PFSK-1 (cell line): ENCODE data around the gene ST8SIA4.
A peak's percentile ranks its signal among the peaks of the same experiment; 100 is the strongest.

Experiments used
- FOXP2 ChIP-seq: optimal IDR thresholded peaks from 2 replicates; pipeline ENCODE3; 2011; ENCODE audit warnings: borderline replicate concordance, control low read depth, inconsistent platforms; ENCODE audit not compliant: insufficient read depth; ENCODE audit errors: extremely low read length, extremely low read depth
- POLR2AphosphoS5 ChIP-seq: IDR thresholded peaks from 2 replicates; pipeline ENCODE4 v1.6.1; 2012; ENCODE audit warnings: low read depth, mild to moderate bottlenecking, control low read depth, low read length, moderate library complexity
- SIN3A ChIP-seq: IDR thresholded peaks from 2 replicates; pipeline ENCODE4 v1.6.1; 2012; ENCODE audit warnings: mild to moderate bottlenecking, low read length, moderate library complexity, borderline replicate concordance; ENCODE audit not compliant: insufficient read depth
- TAF1 ChIP-seq: IDR thresholded peaks from 2 replicates; pipeline ENCODE4 v1.6.1; 2012; ENCODE audit warnings: low read length, control low read depth, borderline replicate concordance; ENCODE audit not compliant: insufficient read depth
- TF ChIP-seq, protein P1 (sequence below), 2 experiments: IDR thresholded peaks; 2 replicates each; pipeline versions ENCODE4 v1.6.1 to v1.8.0; 2011 to 2012; ENCODE audit warnings: low read depth in 2 of 2, low read length in 2 of 2, control low read depth in 1 of 2, inconsistent platforms in 1 of 2, mild to moderate bottlenecking in 1 of 2, moderate library complexity in 1 of 2; ENCODE audit not compliant: insufficient read depth in 1 of 2

ST8SIA4 gene

DNA sequence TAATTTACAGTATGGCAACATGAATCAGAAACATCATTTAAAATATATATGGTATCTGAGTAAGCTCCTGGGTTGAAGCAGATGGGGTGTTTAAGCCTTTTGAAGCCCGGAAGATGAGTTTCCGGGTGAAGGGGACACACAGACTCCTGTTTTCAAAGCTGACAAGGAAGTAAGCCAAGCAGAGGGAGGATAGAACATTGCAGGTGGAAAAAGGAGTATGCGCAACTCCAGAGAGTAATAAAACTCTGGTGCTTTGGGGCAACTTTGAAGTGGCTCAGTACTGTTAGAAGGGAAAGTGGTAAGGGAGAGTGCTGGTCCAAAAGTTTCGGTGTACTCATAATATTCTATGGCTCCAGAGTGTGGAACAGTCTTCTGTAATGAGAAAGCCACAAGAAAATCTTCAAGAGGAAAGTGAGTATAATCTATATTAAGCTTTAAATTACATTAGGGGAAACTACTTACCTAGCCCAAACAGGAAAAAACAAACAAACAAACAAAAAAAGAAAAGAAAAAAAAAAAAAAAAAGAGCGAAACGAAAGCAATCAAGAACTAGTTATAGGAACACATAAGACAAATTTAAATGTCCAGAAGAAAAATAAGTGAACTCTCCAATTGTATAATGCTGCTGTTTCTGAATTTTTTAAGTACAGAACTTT is 2.3 kb upstream of the ST8SIA4 start:
- TF ChIP-seq POLR2AphosphoS5 (no peak), TAF1 (no peak), FOXP2 (no peak)
- TF ChIP-seq, protein P1, sequence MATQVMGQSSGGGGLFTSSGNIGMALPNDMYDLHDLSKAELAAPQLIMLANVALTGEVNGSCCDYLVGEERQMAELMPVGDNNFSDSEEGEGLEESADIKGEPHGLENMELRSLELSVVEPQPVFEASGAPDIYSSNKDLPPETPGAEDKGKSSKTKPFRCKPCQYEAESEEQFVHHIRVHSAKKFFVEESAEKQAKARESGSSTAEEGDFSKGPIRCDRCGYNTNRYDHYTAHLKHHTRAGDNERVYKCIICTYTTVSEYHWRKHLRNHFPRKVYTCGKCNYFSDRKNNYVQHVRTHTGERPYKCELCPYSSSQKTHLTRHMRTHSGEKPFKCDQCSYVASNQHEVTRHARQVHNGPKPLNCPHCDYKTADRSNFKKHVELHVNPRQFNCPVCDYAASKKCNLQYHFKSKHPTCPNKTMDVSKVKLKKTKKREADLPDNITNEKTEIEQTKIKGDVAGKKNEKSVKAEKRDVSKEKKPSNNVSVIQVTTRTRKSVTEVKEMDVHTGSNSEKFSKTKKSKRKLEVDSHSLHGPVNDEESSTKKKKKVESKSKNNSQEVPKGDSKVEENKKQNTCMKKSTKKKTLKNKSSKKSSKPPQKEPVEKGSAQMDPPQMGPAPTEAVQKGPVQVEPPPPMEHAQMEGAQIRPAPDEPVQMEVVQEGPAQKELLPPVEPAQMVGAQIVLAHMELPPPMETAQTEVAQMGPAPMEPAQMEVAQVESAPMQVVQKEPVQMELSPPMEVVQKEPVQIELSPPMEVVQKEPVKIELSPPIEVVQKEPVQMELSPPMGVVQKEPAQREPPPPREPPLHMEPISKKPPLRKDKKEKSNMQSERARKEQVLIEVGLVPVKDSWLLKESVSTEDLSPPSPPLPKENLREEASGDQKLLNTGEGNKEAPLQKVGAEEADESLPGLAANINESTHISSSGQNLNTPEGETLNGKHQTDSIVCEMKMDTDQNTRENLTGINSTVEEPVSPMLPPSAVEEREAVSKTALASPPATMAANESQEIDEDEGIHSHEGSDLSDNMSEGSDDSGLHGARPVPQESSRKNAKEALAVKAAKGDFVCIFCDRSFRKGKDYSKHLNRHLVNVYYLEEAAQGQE (IDR thresholded peaks at IDR 0.05; ENCODE audit: insufficient read depth in 1 of 2, low read depth in 2 of 2, low read length in 2 of 2): no peak

DNA sequence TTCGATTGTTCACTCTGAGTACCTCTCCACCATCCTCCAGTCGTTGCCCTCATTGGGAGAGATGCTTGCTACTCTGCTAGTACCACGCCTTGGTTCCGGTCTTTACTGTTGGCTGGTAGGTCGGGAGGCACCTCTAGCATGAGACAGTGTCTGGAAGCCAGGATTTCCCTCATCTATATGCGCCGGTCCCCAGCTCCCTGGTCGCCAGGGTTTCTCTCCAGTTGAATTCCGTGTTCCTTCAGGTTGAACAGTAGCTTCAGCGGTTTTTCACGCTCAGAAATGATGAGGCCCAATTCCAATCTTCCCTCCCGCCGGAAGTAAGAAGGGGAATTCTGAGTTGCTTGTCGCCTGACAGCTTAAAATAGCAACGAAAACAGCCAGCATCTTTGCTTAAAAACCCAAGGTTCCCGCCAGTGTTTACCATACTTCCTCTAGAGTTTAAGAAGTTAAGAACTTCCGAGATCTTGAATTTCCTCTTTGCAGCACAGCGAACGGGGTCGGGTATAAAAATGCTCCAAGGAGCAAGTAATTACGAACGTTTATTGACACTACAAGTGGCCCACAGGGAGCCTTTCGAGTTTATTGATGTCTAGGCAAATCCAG is 1.3 kb upstream of the ST8SIA4 start:
- TF ChIP-seq FOXP2 (no peak), TAF1 (no peak)
- TF ChIP-seq, protein P1 (IDR thresholded peaks at IDR 0.05; ENCODE audit: insufficient read depth in 1 of 2, low read depth in 2 of 2, low read length in 2 of 2): no peak

DNA sequence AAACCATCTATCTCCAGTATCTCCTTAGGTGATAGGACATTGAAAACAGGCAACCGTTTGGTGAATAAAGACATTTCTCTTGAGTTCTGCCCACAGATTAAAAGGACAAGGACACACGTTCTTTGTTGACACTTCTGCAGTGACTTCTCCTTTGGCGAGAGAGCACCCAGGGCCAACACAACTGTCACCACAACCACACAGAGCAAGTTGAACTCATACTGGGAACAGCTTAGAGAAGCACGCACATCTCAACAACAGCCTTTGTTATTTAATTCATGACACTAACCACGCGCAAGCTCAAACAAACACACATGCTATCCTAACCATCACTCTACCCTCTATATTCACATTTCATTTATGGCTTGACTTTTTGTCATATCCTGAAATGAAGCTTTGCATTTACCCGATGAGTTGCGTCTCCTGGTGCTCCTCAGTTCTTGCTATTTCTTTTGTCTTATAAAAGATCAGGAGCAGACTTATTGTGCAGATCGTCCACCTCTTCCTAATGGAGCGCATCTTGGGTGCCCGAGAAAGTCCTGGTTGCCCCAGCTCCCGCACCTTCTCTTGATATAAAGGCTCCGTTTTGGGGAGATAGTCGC is 543 bp downstream of the ST8SIA4 start:
- no peak for TF ChIP-seq FOXP2
- no peak for TF ChIP-seq POLR2AphosphoS5
- TF ChIP-seq, protein P1 (IDR thresholded peaks at IDR 0.05; ENCODE audit: insufficient read depth in 1 of 2, low read depth in 2 of 2, low read length in 2 of 2): no peak
- no peak for TF ChIP-seq TAF1
- TF ChIP-seq SIN3A: no peak

DNA sequence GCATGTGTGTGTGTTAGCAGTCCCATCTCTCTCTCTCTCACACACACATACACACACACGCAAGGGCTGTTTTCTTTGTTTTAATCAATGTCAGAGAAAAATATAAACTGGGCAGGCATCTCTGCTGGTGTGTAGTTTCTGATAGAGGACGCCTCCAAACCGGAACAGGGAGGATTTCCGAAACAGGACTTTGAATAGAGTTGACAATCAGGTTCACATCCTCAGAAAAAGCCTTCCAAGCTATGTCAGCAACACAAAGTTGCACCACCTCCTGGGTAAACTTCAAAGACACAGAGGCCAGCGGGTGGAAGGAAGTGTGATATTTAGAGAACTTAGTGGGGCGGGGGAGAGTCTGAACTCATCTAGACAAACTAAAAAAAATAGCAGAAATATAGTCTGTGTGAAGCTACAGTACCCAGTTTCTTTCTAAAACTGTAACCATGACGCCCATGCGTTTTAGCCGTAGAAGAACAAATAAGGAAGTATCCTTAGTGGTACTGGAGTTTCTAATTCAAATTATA is 1.2 kb downstream of the ST8SIA4 start:
- TF ChIP-seq, protein P1 (IDR thresholded peaks at IDR 0.05; ENCODE audit: insufficient read depth in 1 of 2, low read depth in 2 of 2, low read length in 2 of 2): no peak
- peak; percentile 40; the same call in 1 of the 2 replicates for TF ChIP-seq SIN3A
